ENCODE measurements around the gene NME2.
A peak's percentile ranks its signal among the peaks of the same experiment; 100 is the strongest.

The NME2 gene

DNA sequence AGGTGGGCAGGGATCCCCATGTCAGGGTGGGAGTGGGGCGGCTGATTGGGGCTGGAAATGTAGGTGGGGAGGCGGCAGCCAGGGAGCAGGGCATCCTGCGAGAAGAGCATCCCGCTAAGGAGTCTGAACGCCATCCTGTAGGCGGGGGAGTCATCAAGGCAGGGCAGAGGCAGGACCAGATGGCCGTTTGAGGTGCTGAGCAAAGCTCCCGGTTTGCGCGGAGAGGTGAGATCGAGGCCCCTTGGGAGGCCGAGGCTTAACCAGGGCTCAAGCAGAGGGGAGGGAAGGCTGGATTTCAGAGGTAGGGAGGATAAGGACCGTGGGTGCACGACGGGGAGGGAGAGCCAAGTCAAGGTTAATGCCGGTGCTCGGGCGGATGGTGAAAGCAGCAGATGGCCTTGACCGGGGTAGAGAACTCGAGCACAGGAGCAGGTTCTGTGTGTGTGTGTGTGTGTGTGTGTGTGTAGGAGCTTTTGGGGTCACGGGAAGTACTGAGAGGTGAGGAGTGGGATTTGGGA is 472 bp upstream of the NME2 start (continued):
- TF ChIP-seq, protein P1, sequence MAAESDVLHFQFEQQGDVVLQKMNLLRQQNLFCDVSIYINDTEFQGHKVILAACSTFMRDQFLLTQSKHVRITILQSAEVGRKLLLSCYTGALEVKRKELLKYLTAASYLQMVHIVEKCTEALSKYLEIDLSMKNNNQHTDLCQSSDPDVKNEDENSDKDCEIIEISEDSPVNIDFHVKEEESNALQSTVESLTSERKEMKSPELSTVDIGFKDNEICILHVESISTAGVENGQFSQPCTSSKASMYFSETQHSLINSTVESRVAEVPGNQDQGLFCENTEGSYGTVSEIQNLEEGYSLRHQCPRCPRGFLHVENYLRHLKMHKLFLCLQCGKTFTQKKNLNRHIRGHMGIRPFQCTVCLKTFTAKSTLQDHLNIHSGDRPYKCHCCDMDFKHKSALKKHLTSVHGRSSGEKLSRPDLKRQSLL (tag by site-specific recombination; IDR thresholded peaks at IDR 0.05) = no peak
- TF ChIP-seq BCL11A (tag by site-specific recombination; IDR thresholded peaks at IDR 0.05; ENCODE audit: low read depth) (peak; percentile 99), ZNF561 (tag by site-specific recombination; IDR thresholded peaks at IDR 0.05; ENCODE audit: borderline replicate concordance) (no peak), GLIS1 (tag by site-specific recombination; IDR thresholded peaks at IDR 0.05) (no peak), ZEB2 (tag by site-specific recombination; IDR thresholded peaks at IDR 0.05) (peak; percentile 93), YY2 (tag by site-specific recombination; IDR thresholded peaks at IDR 0.05) (peak; percentile 55; the same call in 1 of the 2 replicates), SP2 (tag by site-specific recombination; IDR thresholded peaks at IDR 0.05) (peak; percentile 53; the same call in 1 of the 2 replicates), ZNF621 (tag by site-specific recombination; IDR thresholded peaks at IDR 0.05) (no peak), ZNF785 (tag by site-specific recombination; IDR thresholded peaks at IDR 0.05) (0 out of 2 replicates have a peak, but pooled peaks have one; percentile 39), WT1 (tag by site-specific recombination; IDR thresholded peaks at IDR 0.05) (peak; percentile 77; the same call in 1 of the 2 replicates), HOXC10 (CRISPR knock-in tag; IDR thresholded peaks at IDR 0.05) (no peak), ZNF514 (tag by site-specific recombination; IDR thresholded peaks at IDR 0.05) (no peak), ZNF76 (tag by site-specific recombination; IDR thresholded peaks at IDR 0.05; ENCODE audit: borderline replicate concordance, low read depth) (peak; percentile 60), ZNF350 (tag by site-specific recombination; IDR thresholded peaks at IDR 0.05) (no peak), ZNF202 (tag by site-specific recombination; IDR thresholded peaks at IDR 0.05; ENCODE audit: borderline replicate concordance) (no peak)
- TF ChIP-seq, protein P2, sequence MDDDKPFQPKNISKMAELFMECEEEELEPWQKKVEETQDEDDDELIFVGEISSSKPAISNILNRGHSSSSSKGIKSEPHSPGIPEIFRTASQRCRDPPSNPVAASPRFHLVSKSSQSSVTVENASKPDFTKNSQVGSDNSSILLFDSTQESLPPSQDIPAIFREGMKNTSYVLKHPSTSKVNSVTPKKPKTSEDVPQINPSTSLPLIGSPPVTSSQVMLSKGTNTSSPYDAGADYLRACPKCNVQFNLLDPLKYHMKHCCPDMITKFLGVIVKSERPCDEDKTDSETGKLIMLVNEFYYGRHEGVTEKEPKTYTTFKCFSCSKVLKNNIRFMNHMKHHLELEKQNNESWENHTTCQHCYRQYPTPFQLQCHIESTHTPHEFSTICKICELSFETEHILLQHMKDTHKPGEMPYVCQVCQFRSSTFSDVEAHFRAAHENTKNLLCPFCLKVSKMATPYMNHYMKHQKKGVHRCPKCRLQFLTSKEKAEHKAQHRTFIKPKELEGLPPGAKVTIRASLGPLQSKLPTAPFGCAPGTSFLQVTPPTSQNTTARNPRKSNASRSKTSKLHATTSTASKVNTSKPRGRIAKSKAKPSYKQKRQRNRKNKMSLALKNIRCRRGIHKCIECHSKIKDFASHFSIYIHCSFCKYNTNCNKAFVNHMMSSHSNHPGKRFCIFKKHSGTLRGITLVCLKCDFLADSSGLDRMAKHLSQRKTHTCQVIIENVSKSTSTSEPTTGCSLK (tag by site-specific recombination; IDR thresholded peaks at IDR 0.05) = no peak
- TF ChIP-seq, protein P3, sequence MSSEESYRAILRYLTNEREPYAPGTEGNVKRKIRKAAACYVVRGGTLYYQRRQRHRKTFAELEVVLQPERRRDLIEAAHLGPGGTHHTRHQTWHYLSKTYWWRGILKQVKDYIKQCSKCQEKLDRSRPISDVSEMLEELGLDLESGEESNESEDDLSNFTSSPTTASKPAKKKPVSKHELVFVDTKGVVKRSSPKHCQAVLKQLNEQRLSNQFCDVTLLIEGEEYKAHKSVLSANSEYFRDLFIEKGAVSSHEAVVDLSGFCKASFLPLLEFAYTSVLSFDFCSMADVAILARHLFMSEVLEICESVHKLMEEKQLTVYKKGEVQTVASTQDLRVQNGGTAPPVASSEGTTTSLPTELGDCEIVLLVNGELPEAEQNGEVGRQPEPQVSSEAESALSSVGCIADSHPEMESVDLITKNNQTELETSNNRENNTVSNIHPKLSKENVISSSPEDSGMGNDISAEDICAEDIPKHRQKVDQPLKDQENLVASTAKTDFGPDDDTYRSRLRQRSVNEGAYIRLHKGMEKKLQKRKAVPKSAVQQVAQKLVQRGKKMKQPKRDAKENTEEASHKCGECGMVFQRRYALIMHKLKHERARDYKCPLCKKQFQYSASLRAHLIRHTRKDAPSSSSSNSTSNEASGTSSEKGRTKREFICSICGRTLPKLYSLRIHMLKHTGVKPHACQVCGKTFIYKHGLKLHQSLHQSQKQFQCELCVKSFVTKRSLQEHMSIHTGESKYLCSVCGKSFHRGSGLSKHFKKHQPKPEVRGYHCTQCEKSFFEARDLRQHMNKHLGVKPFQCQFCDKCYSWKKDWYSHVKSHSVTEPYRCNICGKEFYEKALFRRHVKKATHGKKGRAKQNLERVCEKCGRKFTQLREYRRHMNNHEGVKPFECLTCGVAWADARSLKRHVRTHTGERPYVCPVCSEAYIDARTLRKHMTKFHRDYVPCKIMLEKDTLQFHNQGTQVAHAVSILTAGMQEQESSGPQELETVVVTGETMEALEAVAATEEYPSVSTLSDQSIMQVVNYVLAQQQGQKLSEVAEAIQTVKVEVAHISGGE (tag by site-specific recombination; conservative IDR thresholded peaks at IDR 0.05; ENCODE audit: low read depth) = peak; percentile 81
- TF ChIP-seq, protein P4, sequence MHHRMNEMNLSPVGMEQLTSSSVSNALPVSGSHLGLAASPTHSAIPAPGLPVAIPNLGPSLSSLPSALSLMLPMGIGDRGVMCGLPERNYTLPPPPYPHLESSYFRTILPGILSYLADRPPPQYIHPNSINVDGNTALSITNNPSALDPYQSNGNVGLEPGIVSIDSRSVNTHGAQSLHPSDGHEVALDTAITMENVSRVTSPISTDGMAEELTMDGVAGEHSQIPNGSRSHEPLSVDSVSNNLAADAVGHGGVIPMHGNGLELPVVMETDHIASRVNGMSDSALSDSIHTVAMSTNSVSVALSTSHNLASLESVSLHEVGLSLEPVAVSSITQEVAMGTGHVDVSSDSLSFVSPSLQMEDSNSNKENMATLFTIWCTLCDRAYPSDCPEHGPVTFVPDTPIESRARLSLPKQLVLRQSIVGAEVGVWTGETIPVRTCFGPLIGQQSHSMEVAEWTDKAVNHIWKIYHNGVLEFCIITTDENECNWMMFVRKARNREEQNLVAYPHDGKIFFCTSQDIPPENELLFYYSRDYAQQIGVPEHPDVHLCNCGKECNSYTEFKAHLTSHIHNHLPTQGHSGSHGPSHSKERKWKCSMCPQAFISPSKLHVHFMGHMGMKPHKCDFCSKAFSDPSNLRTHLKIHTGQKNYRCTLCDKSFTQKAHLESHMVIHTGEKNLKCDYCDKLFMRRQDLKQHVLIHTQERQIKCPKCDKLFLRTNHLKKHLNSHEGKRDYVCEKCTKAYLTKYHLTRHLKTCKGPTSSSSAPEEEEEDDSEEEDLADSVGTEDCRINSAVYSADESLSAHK (tag by site-specific recombination; IDR thresholded peaks at IDR 0.05) = no peak
- TF ChIP-seq, protein P5, sequence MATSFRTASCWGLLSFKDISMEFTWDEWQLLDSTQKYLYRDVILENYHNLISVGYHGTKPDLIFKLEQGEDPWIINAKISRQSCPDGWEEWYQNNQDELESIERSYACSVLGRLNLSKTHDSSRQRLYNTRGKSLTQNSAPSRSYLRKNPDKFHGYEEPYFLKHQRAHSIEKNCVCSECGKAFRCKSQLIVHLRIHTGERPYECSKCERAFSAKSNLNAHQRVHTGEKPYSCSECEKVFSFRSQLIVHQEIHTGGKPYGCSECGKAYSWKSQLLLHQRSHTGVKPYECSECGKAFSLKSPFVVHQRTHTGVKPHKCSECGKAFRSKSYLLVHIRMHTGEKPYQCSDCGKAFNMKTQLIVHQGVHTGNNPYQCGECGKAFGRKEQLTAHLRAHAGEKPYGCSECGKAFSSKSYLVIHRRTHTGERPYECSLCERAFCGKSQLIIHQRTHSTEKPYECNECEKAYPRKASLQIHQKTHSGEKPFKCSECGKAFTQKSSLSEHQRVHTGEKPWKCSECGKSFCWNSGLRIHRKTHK (tag by site-specific recombination; IDR thresholded peaks at IDR 0.05) = no peak
- TF ChIP-seq, protein P6, sequence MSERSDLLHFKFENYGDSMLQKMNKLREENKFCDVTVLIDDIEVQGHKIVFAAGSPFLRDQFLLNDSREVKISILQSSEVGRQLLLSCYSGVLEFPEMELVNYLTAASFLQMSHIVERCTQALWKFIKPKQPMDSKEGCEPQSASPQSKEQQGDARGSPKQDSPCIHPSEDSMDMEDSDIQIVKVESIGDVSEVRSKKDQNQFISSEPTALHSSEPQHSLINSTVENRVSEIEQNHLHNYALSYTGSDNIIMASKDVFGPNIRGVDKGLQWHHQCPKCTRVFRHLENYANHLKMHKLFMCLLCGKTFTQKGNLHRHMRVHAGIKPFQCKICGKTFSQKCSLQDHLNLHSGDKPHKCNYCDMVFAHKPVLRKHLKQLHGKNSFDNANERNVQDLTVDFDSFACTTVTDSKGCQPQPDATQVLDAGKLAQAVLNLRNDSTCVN (tag by site-specific recombination; optimal IDR thresholded peaks at IDR 0.05) = peak; percentile 36
- TF ChIP-seq, protein P7, sequence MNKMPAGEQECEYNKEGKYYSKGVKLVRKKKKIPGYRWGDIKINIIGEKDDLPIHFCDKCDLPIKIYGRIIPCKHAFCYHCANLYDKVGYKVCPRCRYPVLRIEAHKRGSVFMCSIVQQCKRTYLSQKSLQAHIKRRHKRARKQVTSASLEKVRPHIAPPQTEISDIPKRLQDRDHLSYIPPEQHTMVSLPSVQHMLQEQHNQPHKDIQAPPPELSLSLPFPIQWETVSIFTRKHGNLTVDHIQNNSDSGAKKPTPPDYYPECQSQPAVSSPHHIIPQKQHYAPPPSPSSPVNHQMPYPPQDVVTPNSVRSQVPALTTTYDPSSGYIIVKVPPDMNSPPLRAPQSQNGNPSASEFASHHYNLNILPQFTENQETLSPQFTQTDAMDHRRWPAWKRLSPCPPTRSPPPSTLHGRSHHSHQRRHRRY (tag by site-specific recombination; IDR thresholded peaks at IDR 0.05) = 0 out of 2 replicates have a peak, but pooled peaks have one; percentile 48
